Renal cortex interstitium (tissue), 11 donors: ENCODE data around the gene PLA2G2D. TPM values are rescaled to one million over a fixed set of nuclear protein-coding genes. Genes with fewer than 3 reads are reported as not detected.

Experiments
- DNase-seq, 11 donors: peaks; one replicate each; pipeline ENCODE4 v3.0.0-alpha.2; 2013; ENCODE audit warnings: low read depth in 9 of 11, low spot score in 4 of 11; ENCODE audit errors: extremely low read depth in 1 of 11
- polyA plus RNA-seq, 3 donors: library from polyadenylated mRNA; unstranded; fragments of 120-200 nt; gene quantifications; one replicate each; pipeline ENCODE4 v1.2.1, GENCODE V29; 2013; ENCODE audit not compliant: insufficient read length in 3 of 3

The PLA2G2D gene
- polyA plus RNA-seq, 3 donors = 0.04 to 0.09 (median 0.06) TPM

- no peak for DNase-seq
Measured at GRCh38 chr1:20076223-20076622, 43.1 kb downstream of the PLA2G2D start.

GRCh38 chr1:20075345-20075744 is 44.0 kb downstream of the PLA2G2D start:
- no peak for DNase-seq

GRCh38 chr1:20074725-20075171 is 44.6 kb downstream of the PLA2G2D start:
- DNase-seq = no peak

- no peak for DNase-seq
Measured at GRCh38 chr1:20074055-20074724, 45.1 kb downstream of the PLA2G2D start.

- no peak for DNase-seq
Measured at GRCh38 chr1:20073256-20073655, 46.1 kb downstream of the PLA2G2D start.

- no peak for DNase-seq
Measured at GRCh38 chr1:20072771-20073170, 46.6 kb downstream of the PLA2G2D start.

- no peak for DNase-seq
Measured at GRCh38 chr1:20071416-20071815, 47.9 kb downstream of the PLA2G2D start.

GRCh38 chr1:20070357-20070756 is 49.0 kb downstream of the PLA2G2D start:
- DNase-seq = no peak

- DNase-seq = no peak
Measured at GRCh38 chr1:20069874-20070273, 49.5 kb downstream of the PLA2G2D start, which contains the start of gene PLA2G5. Gene PLA2G5, plus strand, starts transcription at chr1:20070194. Its CDS starts 14,637 bp downstream, at chr1:20084831.

GRCh38 chr1:20068722-20069121 is 50.6 kb downstream of the PLA2G2D start:
- DNase-seq = no peak

- no peak for DNase-seq
Measured at GRCh38 chr1:20063861-20064292, 55.5 kb downstream of the PLA2G2D start.

Other genes starting within 250 kb of the PLA2G2D start
- gene OTUD3, start 237.1 kb downstream of the PLA2G2D start, polyA plus RNA-seq = 10 to 100 TPM; 14.0 to 24.7 (median 16.5) TPM
- not detected for gene PLA2G2E, start 195.9 kb downstream of the PLA2G2D start, polyA plus RNA-seq
- not detected for gene PLA2G2A, start 139.9 kb downstream of the PLA2G2D start, polyA plus RNA-seq
- not detected for gene PLA2G5, start 49.3 kb downstream of the PLA2G2D start, polyA plus RNA-seq
- gene PLA2G2F, start 19.8 kb upstream of the PLA2G2D start, polyA plus RNA-seq = under 1 TPM; 0.12 to 0.19 (median 0.17) TPM
- gene UBXN10, start 66.6 kb upstream of the PLA2G2D start, polyA plus RNA-seq = 1 to 10 TPM; 5.5 to 6.9 (median 5.9) TPM
- gene PLA2G2C, start 67.0 kb upstream of the PLA2G2D start, polyA plus RNA-seq = under 1 TPM in 2 of 3 donors, not detected in 1; 0.11 to 0.33 TPM
- 1 to 10 TPM; 1.3 to 5.4 (median 1.5) TPM for gene VWA5B1, start 171.3 kb upstream of the PLA2G2D start, polyA plus RNA-seq